Left renal cortex interstitium (tissue), 4 donors: ENCODE data around the gene SDHB. TPM values are rescaled to one million over a fixed set of nuclear protein-coding genes. Genes with fewer than 3 reads are reported as not detected.

Source experiments
- DNase-seq, 4 donors: peaks; one replicate each; pipeline ENCODE4 v3.0.0-alpha.2; 2013; ENCODE audit warnings: low read depth in 4 of 4, low spot score in 2 of 4, missing footprints in 1 of 4
- polyA plus RNA-seq, 4 donors: library from polyadenylated mRNA; unstranded; fragments of 120-200 nt; gene quantifications; one replicate each; pipeline ENCODE4 v1.2.1, GENCODE V29; 2013; ENCODE audit not compliant: insufficient read length in 4 of 4

SDHB gene
- polyA plus RNA-seq, 4 donors = 123 to 182 (median 144) TPM

GRCh38 chr1:16972189-16972895 is 81.5 kb downstream of the SDHB start:
- no peak for DNase-seq

- no peak for DNase-seq
Measured at GRCh38 chr1:16971341-16972188, 82.3 kb downstream of the SDHB start.

- DNase-seq = no peak
Measured at GRCh38 chr1:16970132-16970910, 83.5 kb downstream of the SDHB start.

GRCh38 chr1:16969651-16970050 is 84.2 kb downstream of the SDHB start:
- DNase-seq = no peak

GRCh38 chr1:16969057-16969611 is 84.7 kb downstream of the SDHB start:
- DNase-seq = no peak

Other genes starting within 250 kb of the SDHB start
- 1 to 10 TPM in 1 of 4 donors, not detected in 3; 2.1 TPM for gene RNU1-2, start 158.1 kb downstream of the SDHB start, polyA plus RNA-seq
- 10 to 100 TPM; 22.2 to 74.1 (median 51.3) TPM for gene CROCC, start 132.1 kb downstream of the SDHB start, polyA plus RNA-seq
- 100 to 1,000 TPM; 186 to 305 (median 215) TPM for gene MFAP2, start 73.4 kb downstream of the SDHB start, polyA plus RNA-seq
- 10 to 100 TPM; 21.7 to 45.3 (median 37.0) TPM for gene ATP13A2, start 42.1 kb downstream of the SDHB start, polyA plus RNA-seq
- gene PADI2, start 65.4 kb upstream of the SDHB start, polyA plus RNA-seq = 1 to 10 TPM; 2.3 to 2.8 (median 2.4) TPM
- gene PADI1, start 151.1 kb upstream of the SDHB start, polyA plus RNA-seq = under 1 TPM in 3 of 4 donors, not detected in 1; 0.03 to 0.06 (median 0.05) TPM
- under 1 TPM; 0.11 to 0.23 (median 0.13) TPM for gene PADI3, start 195.1 kb upstream of the SDHB start, polyA plus RNA-seq